H9 (cell line): Measurements from ENCODE around the gene CELF1. TPM values are rescaled to one million over a fixed set of nuclear protein-coding genes. Genes with fewer than 3 reads are reported as not detected.
A peak's percentile ranks its signal among the peaks of the same experiment; 100 is the strongest.

Experiments used
- DNase-seq: peaks from one replicate; pipeline ENCODE4 v3.0.0-alpha.2; 2017
- H2AFZ ChIP-seq: one replicate; pipeline ENCODE4 v1.6.1; 2013; ENCODE audit warnings: mild to moderate bottlenecking, low read length, control low read depth, moderate library complexity
- H2AK5ac ChIP-seq: 2 replicates; pipeline ENCODE4 v1.6.1; 2013; ENCODE audit warnings: low read length, control low read depth, mixed read lengths; ENCODE audit not compliant: insufficient read length
- H2BK120ac ChIP-seq: one replicate; pipeline ENCODE4 v1.6.1; 2013; ENCODE audit warnings: low read depth, mild to moderate bottlenecking, low read length, control low read depth, inconsistent platforms; ENCODE audit not compliant: poor library complexity, severe bottlenecking
- H2BK12ac ChIP-seq: 2 replicates; pipeline ENCODE4 v1.6.1; 2013; ENCODE audit warnings: low read length, control low read depth, mixed read lengths, low read depth; ENCODE audit not compliant: insufficient read length
- H2BK15ac ChIP-seq: 2 replicates; pipeline ENCODE4 v1.6.1; 2013; ENCODE audit warnings: low read depth, low read length, control low read depth
- H2BK20ac ChIP-seq: one replicate; pipeline ENCODE4 v1.6.1; 2013; ENCODE audit warnings: low read depth, mild to moderate bottlenecking, low read length, control low read depth, inconsistent platforms; ENCODE audit not compliant: poor library complexity, severe bottlenecking
- H2BK5ac ChIP-seq: 2 replicates; pipeline ENCODE4 v1.6.1; 2013; ENCODE audit warnings: low read length, control low read depth, mixed read lengths; ENCODE audit not compliant: insufficient read length
- H3K14ac ChIP-seq: 2 replicates; pipeline ENCODE4 v1.6.1; 2013; ENCODE audit warnings: low read length, control low read depth; ENCODE audit not compliant: insufficient read depth
- H3K18ac ChIP-seq: 2 replicates; pipeline ENCODE4 v1.6.1; 2013; ENCODE audit warnings: low read depth, mild to moderate bottlenecking, mixed read lengths, low read length, control low read depth; ENCODE audit not compliant: insufficient read length
- H3K23ac ChIP-seq: 2 replicates; pipeline ENCODE4 v1.6.1; 2013; ENCODE audit warnings: low read length, control low read depth, mixed read lengths, low read depth; ENCODE audit not compliant: insufficient read length
- H3K23me2 ChIP-seq: 2 replicates; pipeline ENCODE4 v1.6.1; 2013; ENCODE audit warnings: low read depth, mild to moderate bottlenecking, mixed read lengths, low read length, control low read depth; ENCODE audit not compliant: insufficient read length, poor library complexity, severe bottlenecking
- H3K27ac ChIP-seq: 2 replicates; pipeline ENCODE4 v1.5.1; 2013; ENCODE audit warnings: low read length, control low read depth, mixed read lengths, low read depth; ENCODE audit not compliant: insufficient read length
- H3K27me3 ChIP-seq: 2 replicates; pipeline ENCODE4 v1.6.1; 2013; ENCODE audit warnings: low read length, control low read depth, inconsistent platforms; ENCODE audit not compliant: insufficient read depth
- H3K4ac ChIP-seq: 2 replicates; pipeline ENCODE4 v1.6.1; 2013; ENCODE audit warnings: low read depth, mild to moderate bottlenecking, control low read depth, inconsistent platforms, low read length, moderate library complexity
- H3K4me1 ChIP-seq: 2 replicates; pipeline ENCODE4 v1.6.1; 2013; ENCODE audit warnings: low read length, control low read depth, inconsistent platforms; ENCODE audit not compliant: insufficient read depth
- H3K4me2 ChIP-seq: 2 replicates; pipeline ENCODE4 v1.6.1; 2013; ENCODE audit warnings: low read length, control low read depth, mixed read lengths; ENCODE audit not compliant: insufficient read length, insufficient read depth
- H3K56ac ChIP-seq: 2 replicates; pipeline ENCODE4 v1.6.1; 2013; ENCODE audit warnings: low read depth, mild to moderate bottlenecking, mixed read lengths, low read length, control low read depth; ENCODE audit not compliant: insufficient read length
- H3K79me1 ChIP-seq: 2 replicates; pipeline ENCODE4 v1.6.1; 2013; ENCODE audit warnings: low read depth, mild to moderate bottlenecking, moderate library complexity, low read length, control low read depth, inconsistent platforms; ENCODE audit not compliant: insufficient read depth, poor library complexity, severe bottlenecking
- H3K79me2 ChIP-seq: 2 replicates; pipeline ENCODE4 v1.6.1; 2013; ENCODE audit warnings: low read length, control low read depth, inconsistent platforms; ENCODE audit not compliant: insufficient read depth
- H3K9ac ChIP-seq: 2 replicates; pipeline ENCODE4 v1.6.1; 2013; ENCODE audit warnings: low read length, control low read depth, mixed read lengths; ENCODE audit not compliant: insufficient read length; ENCODE audit errors: extremely low read depth
- H3K9me3 ChIP-seq: one replicate; pipeline ENCODE4 v1.6.1; 2013; ENCODE audit warnings: low read depth, low read length, inconsistent platforms; ENCODE audit not compliant: control insufficient read depth
- H3T11ph ChIP-seq: one replicate; pipeline ENCODE4 v1.6.1; 2013; ENCODE audit warnings: mild to moderate bottlenecking, low read length, control low read depth, inconsistent platforms
- H4K20me1 ChIP-seq: one replicate; pipeline ENCODE4 v1.6.1; 2013; ENCODE audit not compliant: control insufficient read depth, insufficient read length, insufficient read depth
- H4K5ac ChIP-seq: 2 replicates; pipeline ENCODE4 v1.6.1; 2013; ENCODE audit warnings: low read depth, mild to moderate bottlenecking, mixed read lengths, low read length, control low read depth; ENCODE audit not compliant: insufficient read length
- H4K8ac ChIP-seq: replicated peaks from 2 replicates; pipeline ENCODE4 v1.6.1; 2013; ENCODE audit warnings: low read length, control low read depth, mixed read lengths, low read depth; ENCODE audit not compliant: insufficient read length
- H4K91ac ChIP-seq: 2 replicates; pipeline ENCODE4 v1.6.1; 2013; ENCODE audit warnings: low read depth, mild to moderate bottlenecking, moderate library complexity, mixed read lengths, low read length, control low read depth; ENCODE audit not compliant: insufficient read length
- H3K27ac Mint-ChIP-seq, 3 experiments: 2 replicates in 2 of 3; 3 replicates in 1 of 3; pipeline ENCODE4 v1.8.0; 2020 to 2021; ENCODE audit warnings: mixed read lengths in 3 of 3, mild to moderate bottlenecking in 1 of 3, moderate library complexity in 1 of 3
- H3K27me3 Mint-ChIP-seq: 2 replicates; pipeline ENCODE4 v1.8.0; 2021; ENCODE audit warnings: low read depth, mild to moderate bottlenecking, moderate library complexity, mixed read lengths
- H3K36me3 Mint-ChIP-seq, 3 experiments: 2 replicates in 2 of 3; 3 replicates in 1 of 3; pipeline ENCODE4 v1.8.0; 2020 to 2021; ENCODE audit warnings: low read depth in 3 of 3, mixed read lengths in 3 of 3; ENCODE audit not compliant: insufficient read depth in 1 of 3
- H3K4me1 Mint-ChIP-seq, 2 experiments: 2 replicates each; pipeline ENCODE4 v1.8.0; 2020; ENCODE audit warnings: mixed read lengths in 2 of 2
- H3K4me3 Mint-ChIP-seq, 2 experiments: 2 replicates in 1 of 2; 3 replicates in 1 of 2; pipeline ENCODE4 v1.8.0; 2020 to 2021; ENCODE audit warnings: mild to moderate bottlenecking in 2 of 2, mixed read lengths in 2 of 2, moderate library complexity in 1 of 2
- H3K9me3 Mint-ChIP-seq, 2 experiments: 2 replicates in 1 of 2; 3 replicates in 1 of 2; pipeline ENCODE4 v1.8.0; 2020; ENCODE audit warnings: mild to moderate bottlenecking in 2 of 2, mixed read lengths in 2 of 2, moderate library complexity in 1 of 2
- CTCF ChIP-seq: fragments of 200-600 bp; sonication (generic); conservative IDR thresholded peaks from 3 replicates; pipeline ENCODE4 v1.8.0; 2021; ENCODE audit warnings: antibody characterized with exemption, mild to moderate bottlenecking
- WGBS: extraction: QIAGEN DNeasy Blood & Tissue Kit; methylation state at CpG from one replicate; pipeline ENCODE4 v1.1.7; 2013; ENCODE audit warnings: missing lambda C conversion rate, low lambda C conversion rate, mixed read lengths; ENCODE audit not compliant: insufficient read length; ENCODE audit errors: extremely low coverage; 5-methylcytosine and 5-hydroxymethylcytosine counted together
- total RNA-seq: library from RNA; stranded (reverse); gene quantifications from 2 replicates; pipeline ENCODE4 v1.2.1, GENCODE V29; 2021

CELF1 gene
- total RNA-seq, 1 experiment from 2014 or later = 211 TPM

- Histone ChIP-seq H3K4me2 (no peak overlapping the region), H3K79me1 (peaks cover 8% of the 10 kb centered on the region), H3K4ac (no peak overlapping the region), H2BK12ac (no peak overlapping the region), H4K91ac (no peak overlapping the region), H3K14ac (peak overlapping the region; percentile 52; the same call in 1 of the 2 replicates), H3K27me3 (no peaks in the 10 kb centered on the region), H4K5ac (no peak overlapping the region), H3K9me3 (no peaks in the 10 kb centered on the region), H2BK120ac (no peak overlapping the region), H3K9ac (no peak overlapping the region), H3K23ac (no peak overlapping the region), H3T11ph (no peak overlapping the region), H3K18ac (peak overlapping the region; percentile 4), H2BK20ac (no peak overlapping the region), H3K79me2 (peaks cover 55% of the 10 kb centered on the region; the same call in 1 of the 2 replicates), H2AK5ac (no peak overlapping the region), H2BK5ac (no peak overlapping the region), H3K23me2 (no peaks in the 10 kb centered on the region), H3K27ac (no peak overlapping the region), H4K20me1 (peaks cover 2% of the 10 kb centered on the region), H3K4me1 (peaks cover 12% of the 10 kb centered on the region; the same call in 1 of the 2 replicates), H4K8ac (no peak overlapping the region), H2BK15ac (no peak overlapping the region), H3K56ac (no peak overlapping the region), H2AFZ (no peak overlapping the region)
- DNase-seq = peak; percentile 24
- no peak for TF ChIP-seq CTCF
- WGBS = no CpG with 5 or more reads among the region's 9 CpGs
- Mint-ChIP-seq H3K36me3 (peaks cover 0 to 8% (median 6%) of the 10 kb centered on the region in 3 experiments; a peak in 2 of 7 replicates), H3K4me1 (peaks cover 40 to 41% of the 10 kb centered on the region in 2 experiments), H3K27me3 (no peaks in the 10 kb centered on the region), H3K27ac (peak overlapping the region in 2 of 3 experiments; percentile 58 to 80; a peak in 5 of 7 replicates), H3K4me3 (no peak overlapping the region; a peak in 1 of 5 replicates), H3K9me3 (no peaks in the 10 kb centered on the region)
These were observed 28.5 kb downstream of the CELF1 start for GRCh38 chr11:47524291-47524874.
